VCaP (cell line): ENCODE data around the gene TRAF2.

Experiments used
- H3K27ac ChIP-seq: fragments of 450-650 bp; 2 replicates; pipeline ENCODE4 v1.5.1; 2017
- CTCF ChIP-seq: fragments of 450-650 bp; conservative IDR thresholded peaks from 2 replicates; pipeline ENCODE4 v1.5.1; 2017; ENCODE audit warnings: mild to moderate bottlenecking, moderate library complexity

TRAF2 gene

GRCh38 chr9:136958473-136958872 lies 72.2 kb downstream of the TRAF2 start:
- TF ChIP-seq CTCF = no peak
- H3K27ac ChIP-seq = no peak overlapping the region

GRCh38 chr9:136958898-136959850 lies 72.9 kb downstream of the TRAF2 start:
- H3K27ac ChIP-seq = no peak overlapping the region
- TF ChIP-seq CTCF = no peak

- no peak overlapping the region for H3K27ac ChIP-seq
- TF ChIP-seq CTCF = no peak
These were observed 74.1 kb downstream of the TRAF2 start for GRCh38 chr9:136960212-136960937.

GRCh38 chr9:136960938-136961275 lies 74.6 kb downstream of the TRAF2 start:
- no peak overlapping the region for H3K27ac ChIP-seq
- no peak for TF ChIP-seq CTCF

GRCh38 chr9:136961279-136962065 lies 75.2 kb downstream of the TRAF2 start:
- no peak for TF ChIP-seq CTCF
- no peak overlapping the region for H3K27ac ChIP-seq

GRCh38 chr9:136962163-136962562 lies 75.8 kb downstream of the TRAF2 start:
- TF ChIP-seq CTCF = no peak
- no peak overlapping the region for H3K27ac ChIP-seq
